Lower leg skin (tissue), 4 donors: ENCODE measurements around the gene CHST10. TPM values are rescaled to one million over a fixed set of nuclear protein-coding genes. Genes with fewer than 3 reads are reported as not detected.

Source experiments
- DNase-seq, 2 donors: peaks; one replicate each; pipeline ENCODE4 v3.0.0-alpha.2; 2019; ENCODE audit warnings: low spot score in 2 of 2
- H3K4me3 ChIP-seq: fragments of 200-600 bp; sonication (generic); 2 replicates; pipeline ENCODE4 v1.5.1; 2017; ENCODE audit warnings: mild to moderate bottlenecking, low read depth; ENCODE audit not compliant: poor library complexity, severe bottlenecking
- CTCF ChIP-seq, 3 donors: fragments of 450-650 bp; IDR thresholded peaks; one replicate each; pipeline ENCODE4 v1.5.1; 2016; ENCODE audit warnings: antibody characterized with exemption in 3 of 3, mild to moderate bottlenecking in 3 of 3, moderate library complexity in 2 of 3
- POLR2A ChIP-seq, 2 donors: fragments of 450-650 bp; IDR thresholded peaks; one replicate each; pipeline ENCODE4 v1.6.1; 2016 to 2017; ENCODE audit warnings: antibody characterized with exemption in 2 of 2, mild to moderate bottlenecking in 1 of 2, moderate library complexity in 1 of 2
- WGBS, 2 donors: methylation state at CpG; one replicate each; pipeline ENCODE4 v1.1.5; 2018; 5-methylcytosine and 5-hydroxymethylcytosine counted together
- intact Hi-C: fragments of 100-400 bp; cut with DNase I; formaldehyde crosslinking; loops from one replicate; pipeline ENCODE4 v1.15.0; 2023; ENCODE audit warnings: low total_unique reads
- total RNA-seq, 4 donors: library from RNA; depleted of rRNA; stranded (reverse); fragments of >200 nt; gene quantifications; one replicate each; pipeline ENCODE4 v1.1.0, GENCODE V29; 2016

Gene CHST10
- total RNA-seq, 4 donors from 2014 or later, result 0.66 to 5.5 (median 2.4) TPM

DNA sequence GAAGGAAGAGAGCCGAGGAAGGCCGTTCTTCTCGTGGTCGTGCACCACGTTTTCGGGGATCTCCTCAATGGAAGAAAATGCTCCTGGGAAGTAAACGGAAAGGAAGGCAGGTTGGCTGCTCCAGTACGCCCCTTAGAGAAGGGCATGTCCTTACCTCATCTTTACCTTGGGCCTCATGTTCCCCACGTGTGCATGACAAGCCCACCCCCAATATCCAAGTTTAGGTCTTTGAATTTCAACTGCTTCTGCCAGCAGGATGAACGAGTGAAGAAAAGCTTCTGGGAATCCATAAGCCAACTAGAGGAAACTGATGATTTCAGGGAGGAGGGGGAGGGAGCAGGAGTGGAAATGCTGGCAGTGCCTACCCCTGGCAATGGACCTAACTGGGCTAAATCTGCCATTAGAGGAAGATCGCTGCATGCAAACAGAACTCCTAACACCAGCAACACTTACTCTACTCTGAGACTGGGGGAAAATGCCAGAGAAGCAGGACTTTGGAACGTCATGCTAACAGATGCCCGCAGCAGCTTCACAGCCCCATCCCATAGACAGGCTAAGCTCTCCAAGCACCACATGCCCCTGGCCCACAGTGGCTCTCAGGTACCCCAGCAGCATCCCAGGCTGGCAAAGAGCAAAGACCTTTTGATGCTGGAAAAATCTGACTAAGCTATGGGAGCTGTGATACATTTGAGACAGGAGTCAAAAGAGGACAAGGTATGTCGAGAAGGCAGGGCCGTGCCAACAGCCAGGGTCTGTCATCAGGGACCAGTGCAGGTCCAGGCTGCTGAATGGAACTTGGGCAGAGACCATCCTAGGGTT is 21.7 kb downstream of the CHST10 start:
- no peak for TF ChIP-seq POLR2A (IDR thresholded peaks at IDR 0.05)
- no peak for TF ChIP-seq CTCF (IDR thresholded peaks at IDR 0.05)
- intact Hi-C loops, result no loop called here
- 89% methylated on average over 15 of the region's 15 CpGs for WGBS, 2 donors
- DNase-seq, result no peak
- H3K4me3 ChIP-seq, result no peak overlapping the region

DNA sequence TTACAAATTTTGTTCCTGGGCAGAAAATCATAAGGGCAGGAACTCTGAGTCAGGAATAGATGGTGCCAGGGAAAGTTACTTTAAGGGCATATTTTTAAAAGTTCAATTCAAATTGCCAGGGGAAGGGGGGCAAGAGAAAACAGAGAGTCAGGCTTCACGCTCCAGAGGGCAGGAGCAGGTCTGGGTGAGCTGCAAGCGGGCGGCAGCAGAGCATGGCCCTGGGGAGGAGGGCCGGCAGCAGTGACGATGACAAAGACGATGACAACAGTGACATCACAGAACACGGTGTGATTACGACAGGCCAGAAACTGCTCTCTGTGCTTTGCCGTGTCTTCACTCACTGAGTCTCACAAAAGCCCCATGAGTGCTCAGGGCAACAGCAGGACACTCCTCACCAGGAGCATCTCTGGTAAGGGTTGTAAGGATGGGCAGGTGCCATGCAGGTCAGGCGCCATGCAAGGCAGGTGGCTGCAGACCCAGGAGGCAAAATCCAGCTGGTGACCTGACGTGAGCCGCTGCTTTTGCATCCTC is 23.3 kb downstream of the CHST10 start:
- TF ChIP-seq CTCF (IDR thresholded peaks at IDR 0.05) (no peak), POLR2A (IDR thresholded peaks at IDR 0.05) (no peak)
- intact Hi-C loops, result no loop called here
- WGBS, 2 donors, result 81 to 92% methylated on average over 12 of the region's 12 CpGs
- DNase-seq, result no peak
- no peak overlapping the region for H3K4me3 ChIP-seq

DNA sequence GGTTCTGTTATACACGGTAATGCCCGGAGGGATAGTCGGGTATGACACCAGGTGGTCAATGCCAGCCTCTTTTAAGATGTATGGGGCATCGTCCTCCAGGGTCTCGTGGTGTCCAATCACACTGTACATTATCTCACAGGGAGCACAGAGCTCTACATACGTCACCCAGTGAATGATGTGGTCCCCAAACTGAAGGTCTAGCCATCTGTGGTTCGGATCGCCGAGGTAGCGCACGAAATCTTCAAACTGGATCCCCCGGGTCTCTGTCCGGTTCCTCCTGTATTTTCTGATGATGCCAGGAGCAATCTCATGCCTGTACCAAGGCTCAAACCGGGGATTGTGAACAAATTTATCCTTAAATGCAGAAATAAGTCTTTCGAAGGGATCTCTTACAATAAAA is 24.1 kb downstream of the CHST10 start:
- 92 to 93% methylated on average over 15 of the region's 15 CpGs for WGBS, 2 donors
- intact Hi-C loops, result no loop called here
- DNase-seq, result no peak

GRCh38 chr2:100392715-100393114 is 24.8 kb downstream of the CHST10 start:
- intact Hi-C loops, result no loop called here
- TF ChIP-seq CTCF (IDR thresholded peaks at IDR 0.05) (no peak), POLR2A (IDR thresholded peaks at IDR 0.05) (no peak)

More for the DNA sequence above, 24.1 kb downstream of the CHST10 start:
- TF ChIP-seq CTCF (IDR thresholded peaks at IDR 0.05) (no peak), POLR2A (IDR thresholded peaks at IDR 0.05) (no peak)
- no peak overlapping the region for H3K4me3 ChIP-seq

GRCh38 chr2:100391735-100392515 is 25.5 kb downstream of the CHST10 start:
- WGBS, 2 donors, result 72 to 76% methylated on average over 22 to 23 of the region's 23 CpGs
- H3K4me3 ChIP-seq, result no peak overlapping the region
- intact Hi-C loops, result no loop called here
- TF ChIP-seq POLR2A (IDR thresholded peaks at IDR 0.05) (no peak), CTCF (IDR thresholded peaks at IDR 0.05) (no peak)
- DNase-seq, result no peak

More at GRCh38 chr2:100392715-100393114, 24.8 kb downstream of the CHST10 start:
- DNase-seq, result no peak
- no peak overlapping the region for H3K4me3 ChIP-seq
- WGBS, 2 donors, result 89 to 98% methylated on average over 8 of the region's 8 CpGs
